ENCODE data around the gene HOXD3.

The HOXD3 gene

DNA sequence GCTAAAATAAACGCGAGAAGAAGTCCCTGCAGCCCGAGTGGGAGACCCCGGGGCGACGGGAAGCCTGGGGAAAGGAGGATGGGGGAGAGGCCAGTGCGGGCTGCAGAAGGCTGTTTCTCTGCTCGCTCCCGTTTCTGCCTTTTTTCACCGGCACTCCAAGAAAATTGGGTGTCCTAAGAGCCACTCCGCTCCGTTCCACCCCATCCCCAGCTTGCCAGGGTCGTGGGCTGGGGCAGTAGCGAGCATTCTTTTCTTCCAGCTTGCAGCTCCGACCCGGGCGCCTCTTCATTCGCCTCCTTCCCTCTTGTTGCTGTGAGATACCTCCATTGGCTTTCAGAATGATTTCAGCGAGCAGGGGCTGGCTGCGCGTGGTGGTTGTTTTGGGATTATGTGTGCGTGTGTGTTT, 1.1 kb downstream of the HOXD3 start:
- Mint-ChIP-seq H3K4me1 (ENCODE audit: low read depth) (no peaks in the 10 kb centered on the region), H3K4me3 (no peak overlapping the region), H3K27ac (peak overlapping the region; percentile 52), H3K27me3 (ENCODE audit: low read depth) (peaks cover 84% of the 10 kb centered on the region), H3K36me3 (ENCODE audit: low read depth) (peaks cover 2% of the 10 kb centered on the region), H3K9me3 (no peaks in the 10 kb centered on the region)
- DNase-seq (ENCODE audit: low spot score): no peak

DNA sequence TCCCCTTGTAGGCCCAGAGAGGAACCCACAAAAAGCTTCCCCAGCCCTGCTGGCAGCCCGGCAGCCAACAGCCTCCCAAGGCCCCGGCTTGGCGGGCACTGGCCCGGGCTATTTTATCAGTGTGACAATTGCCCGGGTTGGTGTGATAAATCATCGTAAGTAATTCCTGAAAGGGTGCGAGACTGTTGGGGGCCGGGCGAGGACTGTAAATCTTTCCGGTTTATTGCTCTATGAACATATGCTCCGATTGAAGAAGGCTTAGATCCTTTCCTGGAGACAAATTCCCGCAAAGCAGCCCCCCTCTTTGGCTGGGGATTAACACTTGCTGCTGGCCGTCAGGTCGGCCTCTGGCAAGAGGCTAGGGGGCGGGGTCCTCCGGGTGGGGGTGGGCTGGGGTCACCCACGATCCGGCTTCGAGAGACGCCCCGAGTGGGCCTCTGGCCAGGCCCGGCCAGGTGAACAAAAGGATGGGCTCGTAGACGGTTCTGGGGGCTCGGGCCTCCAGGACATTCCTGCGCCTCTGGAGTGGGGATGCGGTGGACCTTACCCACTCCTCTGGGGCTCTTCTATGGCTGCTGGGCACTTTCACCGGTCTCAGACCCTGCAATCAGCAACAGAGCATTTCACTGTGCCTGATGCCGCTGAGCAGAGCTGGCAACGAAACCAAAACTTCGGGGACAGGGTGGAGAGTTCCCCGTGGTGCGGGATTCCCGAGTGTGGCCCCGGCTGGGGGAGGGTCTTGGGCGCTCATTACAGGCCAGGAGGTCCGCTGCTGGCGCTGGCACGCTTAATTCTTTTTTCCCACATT, 2.0 kb downstream of the HOXD3 start:
- Mint-ChIP-seq H3K36me3 (ENCODE audit: low read depth) (peaks cover 2% of the 10 kb centered on the region), H3K4me1 (ENCODE audit: low read depth) (no peaks in the 10 kb centered on the region), H3K4me3 (no peak overlapping the region), H3K27me3 (ENCODE audit: low read depth) (peaks cover 86% of the 10 kb centered on the region), H3K9me3 (peaks cover 5% of the 10 kb centered on the region), H3K27ac (no peak overlapping the region)
- no peak for DNase-seq (ENCODE audit: low spot score)

DNA sequence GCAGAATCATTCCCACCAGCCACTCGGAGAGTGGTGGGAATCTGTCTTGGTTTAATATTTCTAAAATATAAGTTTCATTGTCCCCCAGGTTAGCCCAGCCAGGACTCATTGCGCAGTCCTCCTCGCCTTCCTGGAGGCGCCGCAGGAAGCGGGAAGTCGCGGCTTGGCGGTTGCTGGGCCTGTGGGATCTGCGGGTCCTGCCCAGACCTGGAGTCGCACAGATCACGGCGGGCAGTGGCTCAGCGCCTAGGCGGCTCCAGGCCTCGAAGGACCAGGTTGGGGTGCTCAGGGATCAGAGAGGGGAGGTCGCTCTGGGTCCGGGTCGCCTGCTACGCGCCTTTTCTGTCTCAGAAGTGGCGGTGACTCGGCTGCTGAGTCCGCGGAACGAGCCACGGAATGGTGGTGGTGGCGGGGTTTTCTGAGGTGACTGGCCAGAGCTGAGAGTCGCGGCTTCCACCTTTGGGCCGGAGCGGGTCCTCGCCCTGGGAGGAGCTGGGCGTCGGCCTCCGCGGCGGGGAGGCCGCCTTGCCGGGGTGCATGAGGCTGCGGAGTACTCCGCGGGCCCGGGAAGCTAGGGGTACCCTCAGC, 2.6 kb downstream of the HOXD3 start:
- no peaks in the 10 kb centered on the region for H3K4me1 Mint-ChIP-seq (ENCODE audit: low read depth)
- H3K27me3 Mint-ChIP-seq (ENCODE audit: low read depth): peaks cover 87% of the 10 kb centered on the region
- no peak overlapping the region for H3K27ac Mint-ChIP-seq
- H3K9me3 Mint-ChIP-seq: peaks cover 7% of the 10 kb centered on the region
- H3K4me3 Mint-ChIP-seq: no peak overlapping the region
- DNase-seq (ENCODE audit: low spot score): no peak
- peaks cover 2% of the 10 kb centered on the region for H3K36me3 Mint-ChIP-seq (ENCODE audit: low read depth)

DNA sequence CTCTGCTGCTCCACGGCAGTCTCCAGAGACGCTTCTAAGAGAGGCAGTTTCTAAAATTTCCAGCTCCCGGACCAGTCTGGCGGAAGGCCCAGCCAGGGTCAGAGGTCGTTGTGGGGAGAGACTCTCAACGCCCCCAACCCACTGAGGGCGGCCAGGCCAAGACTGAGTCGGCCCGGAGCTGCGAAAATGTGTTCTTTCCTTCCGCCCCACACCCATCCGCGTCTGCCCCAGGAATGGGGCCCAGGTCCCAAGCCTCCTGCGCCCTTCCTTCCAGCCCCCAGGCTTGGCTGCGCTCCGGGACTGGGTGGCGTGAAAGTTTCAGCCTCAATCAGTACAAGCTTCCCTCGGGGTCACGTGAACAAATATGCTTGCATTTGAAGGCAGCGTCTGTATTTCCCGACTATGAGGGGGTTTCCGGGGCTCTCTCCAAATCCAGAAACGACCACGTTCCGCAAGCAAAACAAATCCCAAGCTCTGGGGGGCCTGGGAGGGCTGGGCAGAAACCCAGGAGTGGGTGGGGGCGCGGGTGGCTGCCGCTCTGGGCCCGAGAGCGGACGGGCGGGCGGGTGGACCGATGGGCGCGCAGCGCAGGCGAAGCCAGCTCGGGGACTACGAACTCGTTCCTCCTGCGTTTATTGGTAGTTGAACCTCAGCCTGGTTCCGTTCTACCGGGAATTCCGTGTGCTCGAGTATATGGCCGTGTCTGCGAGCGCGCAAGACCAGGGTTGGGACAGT, 3.3 kb downstream of the HOXD3 start:
- no peak for DNase-seq (ENCODE audit: low spot score)
- H3K9me3 Mint-ChIP-seq: peaks cover 7% of the 10 kb centered on the region
- peaks cover 2% of the 10 kb centered on the region for H3K36me3 Mint-ChIP-seq (ENCODE audit: low read depth)
- no peak overlapping the region for H3K4me3 Mint-ChIP-seq
- H3K27ac Mint-ChIP-seq: no peak overlapping the region
- peaks cover 87% of the 10 kb centered on the region for H3K27me3 Mint-ChIP-seq (ENCODE audit: low read depth)
- H3K4me1 Mint-ChIP-seq (ENCODE audit: low read depth): no peaks in the 10 kb centered on the region

DNA sequence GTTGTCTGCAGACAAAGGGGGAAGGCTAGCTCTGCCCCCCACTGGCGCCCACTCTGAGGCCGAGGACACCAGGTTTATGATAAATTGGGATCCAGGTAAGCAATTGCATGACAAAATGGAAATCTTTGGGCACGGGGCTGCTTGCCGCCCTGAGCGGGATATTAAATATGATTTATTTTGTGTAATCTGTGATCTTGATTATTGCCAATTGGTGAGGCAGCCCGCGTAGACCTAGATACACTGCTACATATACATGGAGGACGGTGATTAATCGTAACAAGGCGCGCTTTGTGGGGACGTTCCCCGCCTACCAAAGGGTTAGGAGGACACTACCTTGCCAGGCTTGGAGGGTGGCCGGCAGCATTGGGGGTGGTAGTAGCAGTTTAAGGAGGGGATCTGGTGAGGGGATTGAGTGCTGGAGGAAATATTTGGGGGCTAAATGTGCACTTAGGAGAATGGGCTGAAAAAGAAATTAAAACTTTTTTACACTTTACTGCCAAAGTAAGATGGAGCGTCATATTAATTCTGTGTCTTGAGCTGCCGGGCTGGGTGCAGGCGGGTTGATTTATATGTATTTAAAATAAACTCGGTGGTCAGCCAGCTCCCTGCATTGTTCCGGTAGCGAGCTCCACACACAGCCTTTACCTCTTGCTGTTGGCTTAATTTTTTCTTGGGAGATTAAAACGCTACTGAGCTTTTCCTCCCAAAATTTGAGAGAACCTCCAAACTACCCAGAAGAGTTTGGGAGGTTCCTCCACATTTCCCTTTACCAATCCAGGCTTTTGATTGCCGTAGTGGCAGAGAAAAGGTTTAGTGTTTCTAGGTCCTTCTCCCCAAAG, 4.1 kb downstream of the HOXD3 start:
- Mint-ChIP-seq H3K36me3 (ENCODE audit: low read depth) (peaks cover 2% of the 10 kb centered on the region), H3K4me3 (no peak overlapping the region), H3K27me3 (ENCODE audit: low read depth) (peaks cover 88% of the 10 kb centered on the region), H3K9me3 (peaks cover 7% of the 10 kb centered on the region), H3K27ac (peak overlapping the region; percentile 55), H3K4me1 (ENCODE audit: low read depth) (no peaks in the 10 kb centered on the region)
- no peak for DNase-seq (ENCODE audit: low spot score)

DNA sequence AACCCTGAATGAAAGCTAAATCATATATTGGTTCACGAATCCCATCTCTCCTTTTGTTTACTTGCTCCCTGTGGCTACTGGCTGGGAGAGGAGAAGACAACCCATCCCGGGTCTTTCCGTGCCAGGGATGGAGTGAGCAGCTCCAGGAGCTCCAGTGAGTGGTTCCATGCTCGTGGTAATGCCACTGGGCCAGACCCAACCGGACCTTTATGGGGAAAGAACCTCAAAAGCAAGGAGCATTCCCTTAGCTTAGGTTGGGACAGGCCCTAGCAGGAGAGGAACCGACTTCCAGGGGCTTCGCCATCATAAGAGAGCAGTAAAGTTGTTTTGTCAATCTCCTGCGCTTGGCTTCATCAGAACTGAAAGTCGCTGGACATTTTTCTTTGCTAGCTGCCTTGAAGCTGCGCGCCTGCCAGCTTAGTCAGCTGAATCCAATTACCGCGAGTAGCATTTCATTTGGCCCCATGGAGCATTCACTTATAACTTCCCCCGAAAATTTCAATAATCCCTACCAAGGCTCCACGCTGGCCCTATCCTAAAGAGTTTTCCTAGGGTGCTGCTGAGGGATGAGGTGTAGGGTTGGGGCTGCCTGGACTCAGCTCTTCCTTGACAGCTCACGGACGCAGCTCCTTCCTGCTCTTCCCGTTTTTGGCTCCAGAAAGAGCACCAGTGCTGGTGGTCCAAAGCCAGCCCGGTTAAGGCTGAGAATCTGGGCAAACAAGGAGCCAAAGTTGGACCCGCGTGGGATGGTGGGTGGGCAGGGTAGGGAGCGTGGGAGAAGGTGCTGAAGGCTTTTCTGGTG, 4.9 kb downstream of the HOXD3 start:
- H3K4me1 Mint-ChIP-seq (ENCODE audit: low read depth): no peaks in the 10 kb centered on the region

DNA sequence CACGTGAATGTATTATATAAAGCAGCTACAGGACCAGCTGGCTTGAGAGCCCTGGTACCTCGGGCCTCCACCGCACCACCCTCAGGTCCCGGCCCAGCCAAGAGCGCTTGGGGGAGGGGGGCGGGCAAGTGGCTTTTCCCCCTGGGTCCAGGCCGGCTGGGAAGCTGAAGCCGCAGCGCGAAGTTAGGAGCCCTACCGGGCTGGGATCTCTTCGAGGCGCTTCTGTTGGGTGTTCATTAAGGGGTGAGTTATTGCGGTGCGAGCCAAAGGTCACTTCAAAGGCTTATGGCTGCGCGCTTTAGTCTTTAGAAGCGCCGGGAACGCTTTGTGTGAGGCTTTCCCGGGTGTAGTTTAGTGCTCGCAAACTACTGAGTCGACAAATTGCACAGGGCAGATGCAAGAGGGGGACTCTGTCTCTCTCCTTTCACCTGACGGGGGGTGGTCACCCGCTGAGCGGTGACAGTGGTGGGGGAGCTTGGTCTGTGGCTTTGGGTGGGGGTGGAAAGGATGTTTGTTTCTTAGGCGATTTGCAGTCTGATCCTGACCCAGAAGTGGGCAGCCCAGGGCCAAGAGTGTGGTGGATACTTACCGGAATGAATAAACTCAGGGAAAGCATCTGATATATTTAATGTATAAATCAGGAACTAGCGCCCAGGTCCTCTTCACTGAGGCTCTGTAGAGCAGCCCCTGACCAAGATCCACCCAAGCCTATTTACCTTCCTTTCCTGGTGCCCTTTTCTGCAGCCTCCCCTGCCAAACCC, 6.0 kb downstream of the HOXD3 start:
- H3K36me3 Mint-ChIP-seq (ENCODE audit: low read depth): peaks cover 2% of the 10 kb centered on the region
- no peaks in the 10 kb centered on the region for H3K4me1 Mint-ChIP-seq (ENCODE audit: low read depth)
- no peak overlapping the region for H3K4me3 Mint-ChIP-seq
- peaks cover 7% of the 10 kb centered on the region for H3K9me3 Mint-ChIP-seq
- H3K27me3 Mint-ChIP-seq (ENCODE audit: low read depth): peaks cover 91% of the 10 kb centered on the region
- no peak for DNase-seq (ENCODE audit: low spot score)
- H3K27ac Mint-ChIP-seq: no peak overlapping the region

More for the DNA sequence above, 4.9 kb downstream of the HOXD3 start:
- peaks cover 7% of the 10 kb centered on the region for H3K9me3 Mint-ChIP-seq
- no peak overlapping the region for H3K27ac Mint-ChIP-seq
- H3K27me3 Mint-ChIP-seq (ENCODE audit: low read depth): peaks cover 90% of the 10 kb centered on the region
- DNase-seq (ENCODE audit: low spot score): no peak
- peaks cover 2% of the 10 kb centered on the region for H3K36me3 Mint-ChIP-seq (ENCODE audit: low read depth)
- H3K4me3 Mint-ChIP-seq: no peak overlapping the region

DNA sequence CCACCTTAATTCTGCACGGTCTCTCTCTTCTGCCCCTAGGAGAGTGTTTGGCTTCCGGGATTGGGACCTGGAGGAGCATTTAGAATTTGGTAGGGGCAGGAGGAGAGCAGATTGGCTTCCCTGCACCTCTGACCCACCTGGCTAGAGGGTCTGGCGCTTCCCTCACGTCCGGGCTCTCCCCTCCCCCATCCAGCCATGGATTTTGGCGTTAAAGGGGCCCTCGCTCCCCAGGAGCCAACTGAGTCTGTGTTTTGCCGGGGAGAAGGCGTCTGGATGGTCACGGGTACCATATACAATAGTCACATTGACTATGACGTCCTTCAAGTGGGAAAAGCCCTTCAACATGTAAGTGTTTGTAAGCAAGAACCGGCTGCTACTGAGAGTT, 6.6 kb downstream of the HOXD3 start:
- Mint-ChIP-seq H3K4me1 (ENCODE audit: low read depth) (no peaks in the 10 kb centered on the region), H3K4me3 (no peak overlapping the region), H3K36me3 (ENCODE audit: low read depth) (no peaks in the 10 kb centered on the region), H3K27me3 (ENCODE audit: low read depth) (peaks cover 85% of the 10 kb centered on the region), H3K27ac (peak overlapping the region; percentile 9), H3K9me3 (peaks cover 7% of the 10 kb centered on the region)
- no peak for DNase-seq (ENCODE audit: low spot score)

DNA sequence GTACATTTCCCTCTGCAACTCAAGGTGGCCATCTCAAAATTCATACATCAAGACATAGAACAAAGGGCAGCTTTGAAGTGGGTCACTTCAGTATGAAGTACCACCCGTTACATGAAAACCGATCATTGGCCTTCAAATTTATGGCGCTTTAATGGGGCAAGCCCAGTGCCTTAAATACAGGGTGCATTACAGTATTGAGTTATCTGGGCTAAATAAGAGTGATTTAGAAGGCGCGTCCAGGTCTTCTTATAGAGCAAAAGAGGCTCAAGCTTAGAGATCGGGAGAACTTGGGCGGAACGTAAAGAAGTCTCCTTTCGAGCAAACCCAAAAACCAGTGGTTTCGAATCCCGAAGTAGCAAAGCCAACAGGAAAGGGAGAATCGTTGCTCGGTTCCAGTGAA, 7.1 kb downstream of the HOXD3 start:
- Mint-ChIP-seq H3K27ac (no peak overlapping the region), H3K4me3 (no peak overlapping the region)
- DNase-seq (ENCODE audit: low spot score): no peak

DNA sequence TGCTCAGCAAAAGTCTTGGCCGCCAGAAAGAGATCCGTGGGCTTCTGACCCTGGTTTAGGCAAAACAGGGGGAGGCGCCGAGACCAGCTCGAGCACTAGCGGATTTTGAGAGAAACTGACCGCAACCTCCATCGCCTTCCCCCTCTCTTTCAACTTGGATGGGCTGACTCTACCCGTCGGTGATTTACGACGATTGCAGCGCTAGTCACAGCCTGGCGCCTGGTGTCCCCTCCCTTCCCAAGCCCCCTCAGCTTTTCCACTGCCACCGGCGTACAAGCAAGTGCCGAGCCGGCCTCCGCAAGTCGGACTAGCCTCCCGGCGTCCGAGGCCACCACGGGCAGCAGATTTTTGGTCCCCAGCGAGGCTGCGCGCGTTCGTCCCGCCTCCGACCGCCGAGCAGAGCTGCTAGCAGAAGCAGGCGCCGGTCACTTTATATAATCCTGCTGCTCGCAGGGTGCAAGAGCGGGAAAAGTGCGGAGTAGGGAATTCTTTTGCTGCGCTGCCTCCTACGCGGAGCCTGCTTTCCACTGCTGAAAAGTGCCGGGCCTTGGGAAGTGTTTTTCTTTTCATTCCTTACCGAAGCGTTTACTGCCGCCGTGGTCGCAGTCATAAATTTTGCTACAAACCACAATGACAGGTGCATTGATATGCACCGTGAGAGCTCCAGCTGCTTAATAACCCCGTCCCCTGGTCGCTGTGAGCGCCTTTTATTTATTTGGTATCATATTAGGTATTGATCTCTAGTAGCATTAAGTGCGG, 7.7 kb downstream of the HOXD3 start:
- no peak overlapping the region for H3K27ac Mint-ChIP-seq
- peaks cover 7% of the 10 kb centered on the region for H3K9me3 Mint-ChIP-seq
- H3K4me3 Mint-ChIP-seq: no peak overlapping the region
- H3K4me1 Mint-ChIP-seq (ENCODE audit: low read depth): no peaks in the 10 kb centered on the region
- no peak for DNase-seq (ENCODE audit: low spot score)
- H3K27me3 Mint-ChIP-seq (ENCODE audit: low read depth): peaks cover 82% of the 10 kb centered on the region
- H3K36me3 Mint-ChIP-seq (ENCODE audit: low read depth): no peaks in the 10 kb centered on the region

More for the DNA sequence above, 7.1 kb downstream of the HOXD3 start:
- H3K36me3 Mint-ChIP-seq (ENCODE audit: low read depth): no peaks in the 10 kb centered on the region
- peaks cover 83% of the 10 kb centered on the region for H3K27me3 Mint-ChIP-seq (ENCODE audit: low read depth)
- H3K9me3 Mint-ChIP-seq: peaks cover 7% of the 10 kb centered on the region
- H3K4me1 Mint-ChIP-seq (ENCODE audit: low read depth): no peaks in the 10 kb centered on the region

DNA sequence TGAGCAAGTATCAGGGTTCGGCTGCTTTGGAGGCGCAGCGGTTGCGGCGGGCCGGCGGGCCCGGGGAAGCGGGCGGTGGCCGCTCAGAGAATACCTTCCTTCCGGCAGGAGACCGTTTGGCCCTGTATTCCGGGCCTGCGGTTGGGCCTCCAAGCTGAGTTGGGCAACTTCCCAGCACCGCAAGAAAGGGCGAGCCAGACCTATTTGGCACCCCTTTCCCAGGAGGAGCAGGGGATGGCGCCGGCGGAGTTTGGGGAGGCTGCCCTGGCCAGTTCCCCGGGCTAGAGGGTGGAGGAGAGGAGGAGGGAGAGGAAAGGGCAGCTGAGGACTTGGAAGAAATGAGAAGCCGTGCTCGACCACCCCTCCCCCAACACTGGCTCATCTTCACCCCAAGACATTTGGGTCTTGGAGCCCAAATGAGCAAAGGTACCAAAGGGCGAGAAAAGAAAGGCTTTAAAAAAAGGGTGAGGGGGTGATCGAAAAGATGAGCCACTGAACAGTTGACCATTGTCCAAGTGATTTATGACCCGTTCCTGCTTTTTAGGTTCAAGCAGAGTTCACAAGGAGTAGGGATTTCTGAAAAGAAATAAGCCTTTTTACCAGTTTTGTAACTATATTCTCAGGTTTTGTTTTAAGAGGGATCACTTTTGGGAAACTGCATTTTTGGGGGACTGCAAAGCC, 8.4 kb downstream of the HOXD3 start:
- H3K4me3 Mint-ChIP-seq: no peak overlapping the region
- no peak overlapping the region for H3K27ac Mint-ChIP-seq
- DNase-seq (ENCODE audit: low spot score): no peak
- H3K36me3 Mint-ChIP-seq (ENCODE audit: low read depth): no peaks in the 10 kb centered on the region
- peaks cover 82% of the 10 kb centered on the region for H3K27me3 Mint-ChIP-seq (ENCODE audit: low read depth)
- no peaks in the 10 kb centered on the region for H3K4me1 Mint-ChIP-seq (ENCODE audit: low read depth)
- H3K9me3 Mint-ChIP-seq: peaks cover 7% of the 10 kb centered on the region

DNA sequence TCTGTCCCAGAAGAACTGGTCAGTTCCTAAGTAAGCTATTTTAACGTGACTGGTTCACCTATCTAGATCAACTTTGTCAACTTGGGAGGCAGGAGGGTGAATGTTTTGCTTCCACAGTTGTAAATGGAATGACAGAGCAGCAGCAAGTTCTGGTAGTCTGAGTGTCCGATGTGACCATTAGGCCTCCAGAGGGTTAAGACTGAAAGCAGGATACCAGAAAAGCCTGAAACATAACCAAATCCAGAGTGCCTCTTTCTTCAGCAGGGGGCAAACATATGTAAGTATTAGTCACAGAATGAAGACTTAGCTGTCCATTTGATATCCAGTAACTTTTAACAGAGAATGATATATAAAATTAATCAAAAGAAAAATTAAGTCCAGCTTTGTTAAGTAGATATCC, 9.2 kb downstream of the HOXD3 start:
- peaks cover 83% of the 10 kb centered on the region for H3K27me3 Mint-ChIP-seq (ENCODE audit: low read depth)
- H3K9me3 Mint-ChIP-seq: peaks cover 7% of the 10 kb centered on the region
- no peak overlapping the region for H3K4me3 Mint-ChIP-seq
- no peak for DNase-seq (ENCODE audit: low spot score)
- no peak overlapping the region for H3K27ac Mint-ChIP-seq
- H3K4me1 Mint-ChIP-seq (ENCODE audit: low read depth): no peaks in the 10 kb centered on the region
- H3K36me3 Mint-ChIP-seq (ENCODE audit: low read depth): no peaks in the 10 kb centered on the region

Data from T-helper 2 cell treated with Interferon-gamma antibody and Interleukin-4, amounts not matched to agents 5 μg/mL and 100 μg/mL, for 36 hours (primary cell).